H1 (cell line): ENCODE results near the gene VWA7. TPM values are rescaled to one million over a fixed set of nuclear protein-coding genes. Genes with fewer than 3 reads are reported as not detected.
A peak's percentile ranks its signal among the peaks of the same experiment; 100 is the strongest.

Source experiments
- BACH1 ChIP-seq: IDR thresholded peaks from 2 replicates; pipeline ENCODE4 v1.6.1; 2012; ENCODE audit warnings: low read length, improper control_type of control experiment
- BCL11A ChIP-seq, 2 experiments: IDR thresholded peaks; one replicate each; pipeline ENCODE4 v1.6.1; 2011; ENCODE audit warnings: low read depth in 2 of 2, low read length in 2 of 2, mild to moderate bottlenecking in 2 of 2
- HDAC6 ChIP-seq: IDR thresholded peaks from one replicate; pipeline ENCODE4 v1.7.1; 2012; ENCODE audit warnings: low read depth, mild to moderate bottlenecking, inconsistent platforms, low read length, moderate library complexity
- POLR2A ChIP-seq, 2 experiments: IDR thresholded peaks; 1 replicate in 1 of 2; 2 replicates in 1 of 2; pipeline ENCODE4 v1.6.1; 2011; ENCODE audit warnings: low read depth in 2 of 2, low read length in 2 of 2, mild to moderate bottlenecking in 2 of 2; ENCODE audit errors: control extremely low read depth in 1 of 2
- RXRA ChIP-seq: IDR thresholded peaks from 2 replicates; pipeline ENCODE4 v1.6.1; 2011; ENCODE audit warnings: low read depth, mild to moderate bottlenecking, low read length, moderate library complexity; ENCODE audit not compliant: insufficient read depth
- SP2 ChIP-seq: IDR thresholded peaks from 2 replicates; pipeline ENCODE4 v1.6.1; 2012; ENCODE audit warnings: mild to moderate bottlenecking, low read length, inconsistent platforms
- SP4 ChIP-seq: IDR thresholded peaks from 2 replicates; pipeline ENCODE4 v1.6.1; 2012; ENCODE audit warnings: low read length, inconsistent platforms
- SRF ChIP-seq: IDR thresholded peaks from 2 replicates; pipeline ENCODE4 v1.6.1; 2011; ENCODE audit warnings: mild to moderate bottlenecking, low read depth, low read length, moderate library complexity
- polyA plus RNA-seq, 7 experiments: library from polyadenylated mRNA; depleted of rRNA in 3 of 7; stranded (reverse) in 5 of 7; unstranded in 2 of 7; fragments of >200 nt in 5 of 7; fragments of 200-250 nt in 2 of 7; gene quantifications; 1 replicate in 5 of 7; 2 replicates in 1 of 7; 4 replicates in 1 of 7; pipeline versions ENCODE4 v1.2.1 to v1.2.3, GENCODE V29; 2011 to 2013; ENCODE audit warnings: missing spikeins in 2 of 7, mixed read lengths in 2 of 7
- total RNA-seq: library from RNA; stranded (reverse); fragmentation: NEBNext Ultra II Directional; extraction: Animal tissue kit (Norgen Biotek cat#: 25700); gene quantifications from 2 replicates; pipeline ENCODE4 v1.2.1, GENCODE V29; 2021
- TF ChIP-seq, protein P1 (sequence below): fragments of 300-600 bp; sonication (generic); IDR thresholded peaks from 2 replicates; pipeline ENCODE4 v1.7.1; 2012; ENCODE audit warnings: low read length, moderate library complexity, mild to moderate bottlenecking, inconsistent platforms; ENCODE audit not compliant: insufficient replicate concordance
- TF ChIP-seq, protein P2 (sequence below), 3 experiments: IDR thresholded peaks; 1 replicate in 2 of 3; 2 replicates in 1 of 3; pipeline versions ENCODE4 v1.5.1 to v1.6.1; 2011; ENCODE audit warnings: low read length in 3 of 3, mild to moderate bottlenecking in 3 of 3, inconsistent platforms in 2 of 3, low read depth in 1 of 3, moderate library complexity in 1 of 3; ENCODE audit not compliant: insufficient read depth in 1 of 3; ENCODE audit errors: control extremely low read depth in 1 of 3

VWA7 gene
- total and polyA plus RNA-seq, 2 of the 8 experiments (the other 6 are each of a cell fraction or from before 2014, with no cell fraction given) = 0.82 to 2.1 TPM

DNA sequence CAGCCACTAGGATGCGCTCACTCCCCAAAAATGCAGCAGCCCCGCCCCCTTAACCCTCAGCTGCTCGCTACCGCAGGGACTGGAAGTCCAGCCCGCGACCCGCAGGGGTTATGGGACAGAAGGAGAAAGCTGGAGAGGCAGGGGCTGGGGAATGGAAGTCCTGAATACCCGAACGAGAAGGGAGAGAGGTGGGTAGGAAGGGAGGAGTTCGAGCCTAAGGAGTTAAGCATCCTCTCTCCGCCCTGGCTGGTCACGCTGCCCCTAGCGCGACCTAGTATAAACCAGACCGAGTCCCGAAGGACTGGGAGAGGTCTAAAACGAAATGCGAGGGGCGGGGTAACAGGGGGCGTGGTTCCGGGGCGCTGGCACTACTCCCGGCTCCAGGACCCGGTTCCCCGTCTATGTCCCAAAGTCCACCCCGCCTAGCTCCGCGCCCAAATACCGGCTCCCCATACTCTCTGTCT, 47.6 kb downstream of the VWA7 start (continued):
- TF ChIP-seq, protein P1, sequence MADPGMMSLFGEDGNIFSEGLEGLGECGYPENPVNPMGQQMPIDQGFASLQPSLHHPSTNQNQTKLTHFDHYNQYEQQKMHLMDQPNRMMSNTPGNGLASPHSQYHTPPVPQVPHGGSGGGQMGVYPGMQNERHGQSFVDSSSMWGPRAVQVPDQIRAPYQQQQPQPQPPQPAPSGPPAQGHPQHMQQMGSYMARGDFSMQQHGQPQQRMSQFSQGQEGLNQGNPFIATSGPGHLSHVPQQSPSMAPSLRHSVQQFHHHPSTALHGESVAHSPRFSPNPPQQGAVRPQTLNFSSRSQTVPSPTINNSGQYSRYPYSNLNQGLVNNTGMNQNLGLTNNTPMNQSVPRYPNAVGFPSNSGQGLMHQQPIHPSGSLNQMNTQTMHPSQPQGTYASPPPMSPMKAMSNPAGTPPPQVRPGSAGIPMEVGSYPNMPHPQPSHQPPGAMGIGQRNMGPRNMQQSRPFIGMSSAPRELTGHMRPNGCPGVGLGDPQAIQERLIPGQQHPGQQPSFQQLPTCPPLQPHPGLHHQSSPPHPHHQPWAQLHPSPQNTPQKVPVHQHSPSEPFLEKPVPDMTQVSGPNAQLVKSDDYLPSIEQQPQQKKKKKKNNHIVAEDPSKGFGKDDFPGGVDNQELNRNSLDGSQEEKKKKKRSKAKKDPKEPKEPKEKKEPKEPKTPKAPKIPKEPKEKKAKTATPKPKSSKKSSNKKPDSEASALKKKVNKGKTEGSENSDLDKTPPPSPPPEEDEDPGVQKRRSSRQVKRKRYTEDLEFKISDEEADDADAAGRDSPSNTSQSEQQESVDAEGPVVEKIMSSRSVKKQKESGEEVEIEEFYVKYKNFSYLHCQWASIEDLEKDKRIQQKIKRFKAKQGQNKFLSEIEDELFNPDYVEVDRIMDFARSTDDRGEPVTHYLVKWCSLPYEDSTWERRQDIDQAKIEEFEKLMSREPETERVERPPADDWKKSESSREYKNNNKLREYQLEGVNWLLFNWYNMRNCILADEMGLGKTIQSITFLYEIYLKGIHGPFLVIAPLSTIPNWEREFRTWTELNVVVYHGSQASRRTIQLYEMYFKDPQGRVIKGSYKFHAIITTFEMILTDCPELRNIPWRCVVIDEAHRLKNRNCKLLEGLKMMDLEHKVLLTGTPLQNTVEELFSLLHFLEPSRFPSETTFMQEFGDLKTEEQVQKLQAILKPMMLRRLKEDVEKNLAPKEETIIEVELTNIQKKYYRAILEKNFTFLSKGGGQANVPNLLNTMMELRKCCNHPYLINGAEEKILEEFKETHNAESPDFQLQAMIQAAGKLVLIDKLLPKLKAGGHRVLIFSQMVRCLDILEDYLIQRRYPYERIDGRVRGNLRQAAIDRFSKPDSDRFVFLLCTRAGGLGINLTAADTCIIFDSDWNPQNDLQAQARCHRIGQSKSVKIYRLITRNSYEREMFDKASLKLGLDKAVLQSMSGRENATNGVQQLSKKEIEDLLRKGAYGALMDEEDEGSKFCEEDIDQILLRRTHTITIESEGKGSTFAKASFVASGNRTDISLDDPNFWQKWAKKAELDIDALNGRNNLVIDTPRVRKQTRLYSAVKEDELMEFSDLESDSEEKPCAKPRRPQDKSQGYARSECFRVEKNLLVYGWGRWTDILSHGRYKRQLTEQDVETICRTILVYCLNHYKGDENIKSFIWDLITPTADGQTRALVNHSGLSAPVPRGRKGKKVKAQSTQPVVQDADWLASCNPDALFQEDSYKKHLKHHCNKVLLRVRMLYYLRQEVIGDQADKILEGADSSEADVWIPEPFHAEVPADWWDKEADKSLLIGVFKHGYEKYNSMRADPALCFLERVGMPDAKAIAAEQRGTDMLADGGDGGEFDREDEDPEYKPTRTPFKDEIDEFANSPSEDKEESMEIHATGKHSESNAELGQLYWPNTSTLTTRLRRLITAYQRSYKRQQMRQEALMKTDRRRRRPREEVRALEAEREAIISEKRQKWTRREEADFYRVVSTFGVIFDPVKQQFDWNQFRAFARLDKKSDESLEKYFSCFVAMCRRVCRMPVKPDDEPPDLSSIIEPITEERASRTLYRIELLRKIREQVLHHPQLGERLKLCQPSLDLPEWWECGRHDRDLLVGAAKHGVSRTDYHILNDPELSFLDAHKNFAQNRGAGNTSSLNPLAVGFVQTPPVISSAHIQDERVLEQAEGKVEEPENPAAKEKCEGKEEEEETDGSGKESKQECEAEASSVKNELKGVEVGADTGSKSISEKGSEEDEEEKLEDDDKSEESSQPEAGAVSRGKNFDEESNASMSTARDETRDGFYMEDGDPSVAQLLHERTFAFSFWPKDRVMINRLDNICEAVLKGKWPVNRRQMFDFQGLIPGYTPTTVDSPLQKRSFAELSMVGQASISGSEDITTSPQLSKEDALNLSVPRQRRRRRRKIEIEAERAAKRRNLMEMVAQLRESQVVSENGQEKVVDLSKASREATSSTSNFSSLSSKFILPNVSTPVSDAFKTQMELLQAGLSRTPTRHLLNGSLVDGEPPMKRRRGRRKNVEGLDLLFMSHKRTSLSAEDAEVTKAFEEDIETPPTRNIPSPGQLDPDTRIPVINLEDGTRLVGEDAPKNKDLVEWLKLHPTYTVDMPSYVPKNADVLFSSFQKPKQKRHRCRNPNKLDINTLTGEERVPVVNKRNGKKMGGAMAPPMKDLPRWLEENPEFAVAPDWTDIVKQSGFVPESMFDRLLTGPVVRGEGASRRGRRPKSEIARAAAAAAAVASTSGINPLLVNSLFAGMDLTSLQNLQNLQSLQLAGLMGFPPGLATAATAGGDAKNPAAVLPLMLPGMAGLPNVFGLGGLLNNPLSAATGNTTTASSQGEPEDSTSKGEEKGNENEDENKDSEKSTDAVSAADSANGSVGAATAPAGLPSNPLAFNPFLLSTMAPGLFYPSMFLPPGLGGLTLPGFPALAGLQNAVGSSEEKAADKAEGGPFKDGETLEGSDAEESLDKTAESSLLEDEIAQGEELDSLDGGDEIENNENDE = no peak
- TF ChIP-seq, protein P2, sequence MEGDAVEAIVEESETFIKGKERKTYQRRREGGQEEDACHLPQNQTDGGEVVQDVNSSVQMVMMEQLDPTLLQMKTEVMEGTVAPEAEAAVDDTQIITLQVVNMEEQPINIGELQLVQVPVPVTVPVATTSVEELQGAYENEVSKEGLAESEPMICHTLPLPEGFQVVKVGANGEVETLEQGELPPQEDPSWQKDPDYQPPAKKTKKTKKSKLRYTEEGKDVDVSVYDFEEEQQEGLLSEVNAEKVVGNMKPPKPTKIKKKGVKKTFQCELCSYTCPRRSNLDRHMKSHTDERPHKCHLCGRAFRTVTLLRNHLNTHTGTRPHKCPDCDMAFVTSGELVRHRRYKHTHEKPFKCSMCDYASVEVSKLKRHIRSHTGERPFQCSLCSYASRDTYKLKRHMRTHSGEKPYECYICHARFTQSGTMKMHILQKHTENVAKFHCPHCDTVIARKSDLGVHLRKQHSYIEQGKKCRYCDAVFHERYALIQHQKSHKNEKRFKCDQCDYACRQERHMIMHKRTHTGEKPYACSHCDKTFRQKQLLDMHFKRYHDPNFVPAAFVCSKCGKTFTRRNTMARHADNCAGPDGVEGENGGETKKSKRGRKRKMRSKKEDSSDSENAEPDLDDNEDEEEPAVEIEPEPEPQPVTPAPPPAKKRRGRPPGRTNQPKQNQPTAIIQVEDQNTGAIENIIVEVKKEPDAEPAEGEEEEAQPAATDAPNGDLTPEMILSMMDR (IDR thresholded peaks at IDR 0.05; ENCODE audit: control extremely low read depth in 1 of 3, insufficient read depth in 1 of 3, low read depth in 1 of 3, low read length in 3 of 3) = peak in 2 of 3 experiments; percentile 86 to 87; a peak in 3 of 4 replicates
- TF ChIP-seq POLR2A (IDR thresholded peaks at IDR 0.05; ENCODE audit: control extremely low read depth in 1 of 2, low read depth in 2 of 2, low read length in 2 of 2) (no peak), RXRA (no peak), BACH1 (no peak), SP2 (no peak), SP4 (no peak), HDAC6 (no peak), SRF (no peak), BCL11A (IDR thresholded peaks at IDR 0.05; ENCODE audit: low read depth in 2 of 2, low read length in 2 of 2) (no peak)
